Calu3 (cell line): Measurements from ENCODE around the gene SPAG4. TPM values are rescaled to one million over a fixed set of nuclear protein-coding genes. Genes with fewer than 3 reads are reported as not detected.

Source experiments
- Bru-seq: library from RNA; stranded (reverse); fragments of 400-500 nt; gene quantifications from one replicate; lab custom pipeline; 2021; lab: Mats Ljungman, UMichigan
- BruChase-seq, 2 experiments: library from RNA; stranded (reverse); fragments of 400-500 nt; gene quantifications; one replicate each; lab custom pipeline; 2021; lab: Mats Ljungman, UMichigan
- BruUV-seq: library from RNA; stranded (reverse); fragments of 400-500 nt; replicated peaks from 2 replicates; lab custom pipeline; 2021; lab: Mats Ljungman, UMichigan
- CTCF ChIA-PET: fragments of 300-600 bp; sonication (Branson Sonifier 250); formaldehyde crosslinking; loops from one replicate; lab custom pipeline; 2022; ENCODE audit warnings: antibody characterized with exemption; lab: Charles Lee
- DNase-seq: peaks from one replicate; pipeline ENCODE4 v3.0.0; 2022
- H3K27ac Mint-ChIP-seq: one replicate; pipeline ENCODE4 v1.8.0; 2022; ENCODE audit warnings: mixed read lengths; ENCODE audit not compliant: unreplicated experiment
- H3K27me3 Mint-ChIP-seq: one replicate; pipeline ENCODE4 v1.8.0; 2022; ENCODE audit warnings: mixed read lengths; ENCODE audit not compliant: unreplicated experiment
- H3K36me3 Mint-ChIP-seq: one replicate; pipeline ENCODE4 v1.8.0; 2022; ENCODE audit warnings: mild to moderate bottlenecking, moderate library complexity, mixed read lengths; ENCODE audit not compliant: insufficient read depth, unreplicated experiment
- H3K4me1 Mint-ChIP-seq: one replicate; pipeline ENCODE4 v1.8.0; 2022; ENCODE audit warnings: mild to moderate bottlenecking, low read depth, mixed read lengths; ENCODE audit not compliant: unreplicated experiment
- H3K4me3 Mint-ChIP-seq: one replicate; pipeline ENCODE4 v1.8.0; 2022; ENCODE audit warnings: mild to moderate bottlenecking, low read depth, moderate library complexity, mixed read lengths; ENCODE audit not compliant: unreplicated experiment
- H3K9me3 Mint-ChIP-seq: one replicate; pipeline ENCODE4 v1.8.0; 2022; ENCODE audit warnings: low read depth, mixed read lengths; ENCODE audit not compliant: unreplicated experiment
- CTCF ChIP-seq: fragments of 200-600 bp; IDR thresholded peaks from one replicate; pipeline ENCODE4 v1.8.0; 2022; ENCODE audit warnings: antibody characterized with exemption; ENCODE audit not compliant: unreplicated experiment
- intact Hi-C: fragments of 100-400 bp; cut with micrococcal nuclease; formaldehyde crosslinking; loops from one replicate; pipeline ENCODE4 v1.10.0; 2022; ENCODE audit not compliant: unreplicated experiment
- long read RNA-seq: library from polyadenylated mRNA; stranded (forward); transcript quantifications from one replicate; pipeline ENCODE4 v2.0.0, GENCODE V29; 2022
- total RNA-seq: library from RNA; stranded (reverse); gene quantifications from 2 replicates; pipeline ENCODE4 v1.2.3, GENCODE V29; 2022

SPAG4 gene
- total RNA-seq: 7.7 and 15.9 TPM in 2 replicates
- Bru-seq, nascent RNA: percentile 44 among the genes with signal in this experiment
- percentile 49 among the genes with signal in this experiment for BruChase-seq, experiment 1, labeled RNA remaining after a 6-hour chase
- BruChase-seq, experiment 2, labeled RNA remaining after a 2-hour chase: percentile 47 among the genes with signal in this experiment
- long read RNA-seq, partial matches to known transcripts: 2 of 10 reads
- long read RNA-seq, other reads (novel, unspliced or antisense): 7 of 10 reads

GRCh38 chr20:35615667-35616464 is at the start of gene SPAG4:
TSS of gene SPAG4 (plus strand) at chr20:35615829. CDS start at chr20:35616004, 175 bp downstream.
- no peaks in the 10 kb centered on the region for H3K9me3 Mint-ChIP-seq
- H3K27ac Mint-ChIP-seq: peak within 1 kb of the TSS; percentile 100
- peaks cover 73% of the 10 kb centered on the region for H3K36me3 Mint-ChIP-seq
- peak within 1 kb of the TSS; percentile 94 for H3K4me3 Mint-ChIP-seq
- BruUV-seq: TSS peak; percentile 58
- no peaks in the 10 kb centered on the region for H3K27me3 Mint-ChIP-seq
- CTCF ChIA-PET: interaction anchor here (0.6 to 1.5 kb wide), 18 partner anchors 9 to 732 kb away, joined by 3 to 9 read pairs (median 4); partner anchors contain the start of genes CEP250 and ERGIC3
- peaks cover 49% of the 10 kb centered on the region for H3K4me1 Mint-ChIP-seq
- TF ChIP-seq CTCF: no peak
- DNase-seq: peak; percentile 100
- intact Hi-C loops: loop anchor here (5.0 kb wide), 3 partner anchors 46 to 266 kb away; partner anchors contain the start of genes CPNE1 and RBM12

- peak; percentile 62 for DNase-seq
Measured at GRCh38 chr20:35568645-35569044, 47.0 kb upstream of the SPAG4 start.

GRCh38 chr20:35571555-35571954 is 44.1 kb upstream of the SPAG4 start:
- no peaks in the 10 kb centered on the region for H3K9me3 Mint-ChIP-seq
- H3K27ac Mint-ChIP-seq: no peak overlapping the region
- TF ChIP-seq CTCF: no peak
- intact Hi-C loops: no loop called here
- CTCF ChIA-PET: interaction anchor here (0.7 to 1.2 kb wide), 3 partner anchors 16 to 126 kb away, joined by 3 to 4 read pairs (median 3); no protein-coding TSS in a partner anchor
- peaks cover 36% of the 10 kb centered on the region for H3K36me3 Mint-ChIP-seq
- H3K4me3 Mint-ChIP-seq: no peak overlapping the region
- DNase-seq: no peak
- peaks cover 25% of the 10 kb centered on the region for H3K4me1 Mint-ChIP-seq
- no peaks in the 10 kb centered on the region for H3K27me3 Mint-ChIP-seq
- BruUV-seq: no TSS peak

More at GRCh38 chr20:35568645-35569044, 47.0 kb upstream of the SPAG4 start:
- Mint-ChIP-seq H3K4me3 (no peak overlapping the region), H3K9me3 (no peaks in the 10 kb centered on the region), H3K36me3 (peaks cover 18% of the 10 kb centered on the region), H3K4me1 (peaks cover 8% of the 10 kb centered on the region), H3K27ac (no peak overlapping the region), H3K27me3 (no peaks in the 10 kb centered on the region)
- CTCF ChIA-PET: interaction anchor here (0.6 to 1.3 kb wide), 6 partner anchors 36 to 1489 kb away, joined by 3 to 14 read pairs (median 6); no protein-coding TSS in a partner anchor
- intact Hi-C loops: loop anchor here (2.0 kb wide), 2 partner anchors 50 to 94 kb away; no protein-coding TSS in a partner anchor
- peak; percentile 74 for TF ChIP-seq CTCF
- BruUV-seq: no TSS peak

- Mint-ChIP-seq H3K27ac (no peak overlapping the region), H3K4me3 (no peak overlapping the region), H3K36me3 (peaks cover 36% of the 10 kb centered on the region), H3K9me3 (no peaks in the 10 kb centered on the region), H3K4me1 (peaks cover 31% of the 10 kb centered on the region), H3K27me3 (no peaks in the 10 kb centered on the region)
- TF ChIP-seq CTCF: no peak
- CTCF ChIA-PET: interaction anchor here (0.9 kb wide), 1 partner anchor 8 kb away, joined by 3 read pairs; no protein-coding TSS in a partner anchor
- no peak for DNase-seq
- intact Hi-C loops: no loop called here
- no TSS peak for BruUV-seq
Measured at GRCh38 chr20:35572838-35573237, 42.8 kb upstream of the SPAG4 start.
